ENCODE measurements around the gene ZBTB5. TPM values are rescaled to one million over a fixed set of nuclear protein-coding genes. Genes with fewer than 3 reads are reported as not detected.

The ZBTB5 gene
- 6.3 and 7.0 TPM in 2 replicates for total RNA-seq

GRCh38 chr9:37465249-37466036, at the start of gene ZBTB5:
ZBTB5 (minus strand) TSS chr9:37465450; CDS start chr9:37442551, 22,899 bp downstream.

GRCh38 chr9:37485389-37486255, 20.4 kb upstream of the ZBTB5 start, which contains the start of gene POLR1E:
POLR1E (plus strand) TSS chr9:37485948; CDS start chr9:37486048, 100 bp downstream.

GRCh38 chr9:37422289-37423104, 42.8 kb downstream of the ZBTB5 start, which contains the start of gene GRHPR:
GRHPR (plus strand) TSS chr9:37422696; CDS start chr9:37422751, 55 bp downstream.

Other genes starting within 250 kb of the ZBTB5 start
- 101 and 103 TPM in 2 replicates for gene GRHPR, start 42.8 kb downstream of the ZBTB5 start, total RNA-seq
- gene POLR1E, start 20.5 kb upstream of the ZBTB5 start, total RNA-seq = 21.5 and 28.1 TPM in 2 replicates
- 8.3 and 9.5 TPM in 2 replicates for gene FBXO10, start 110.9 kb upstream of the ZBTB5 start, total RNA-seq
- 117 and 140 TPM in 2 replicates for gene TOMM5, start 127.1 kb upstream of the ZBTB5 start, total RNA-seq
- not detected in 2 replicates for gene FRMPD1, start 185.5 kb upstream of the ZBTB5 start, total RNA-seq